Calu3 (cell line): ENCODE results near the gene EPHX1. TPM values are rescaled to one million over a fixed set of nuclear protein-coding genes. Genes with fewer than 3 reads are reported as not detected.

Experiments
- BruUV-seq: library from RNA; stranded (reverse); fragments of 400-500 nt; replicated peaks from 2 replicates; lab custom pipeline; 2021; lab: Mats Ljungman, UMichigan
- CTCF ChIA-PET: fragments of 300-600 bp; sonication (Branson Sonifier 250); formaldehyde crosslinking; loops from one replicate; lab custom pipeline; 2022; ENCODE audit warnings: antibody characterized with exemption; lab: Charles Lee
- DNase-seq: peaks from one replicate; pipeline ENCODE4 v3.0.0; 2022
- H3K27ac Mint-ChIP-seq: one replicate; pipeline ENCODE4 v1.8.0; 2022; ENCODE audit warnings: mixed read lengths; ENCODE audit not compliant: unreplicated experiment
- H3K27me3 Mint-ChIP-seq: one replicate; pipeline ENCODE4 v1.8.0; 2022; ENCODE audit warnings: mixed read lengths; ENCODE audit not compliant: unreplicated experiment
- H3K36me3 Mint-ChIP-seq: one replicate; pipeline ENCODE4 v1.8.0; 2022; ENCODE audit warnings: mild to moderate bottlenecking, moderate library complexity, mixed read lengths; ENCODE audit not compliant: insufficient read depth, unreplicated experiment
- H3K4me1 Mint-ChIP-seq: one replicate; pipeline ENCODE4 v1.8.0; 2022; ENCODE audit warnings: mild to moderate bottlenecking, low read depth, mixed read lengths; ENCODE audit not compliant: unreplicated experiment
- H3K4me3 Mint-ChIP-seq: one replicate; pipeline ENCODE4 v1.8.0; 2022; ENCODE audit warnings: mild to moderate bottlenecking, low read depth, moderate library complexity, mixed read lengths; ENCODE audit not compliant: unreplicated experiment
- H3K9me3 Mint-ChIP-seq: one replicate; pipeline ENCODE4 v1.8.0; 2022; ENCODE audit warnings: low read depth, mixed read lengths; ENCODE audit not compliant: unreplicated experiment
- intact Hi-C: fragments of 100-400 bp; cut with micrococcal nuclease; formaldehyde crosslinking; loops from one replicate; pipeline ENCODE4 v1.10.0; 2022; ENCODE audit not compliant: unreplicated experiment
- total RNA-seq: library from RNA; stranded (reverse); gene quantifications from 2 replicates; pipeline ENCODE4 v1.2.3, GENCODE V29; 2022
- TF ChIP-seq, protein P1 (sequence below): fragments of 200-600 bp; IDR thresholded peaks from one replicate; pipeline ENCODE4 v1.8.0; 2022; ENCODE audit warnings: antibody characterized with exemption; ENCODE audit not compliant: unreplicated experiment

EPHX1 gene
- total RNA-seq, 1 experiment from 2014 or later: 46.6 TPM

DNA sequence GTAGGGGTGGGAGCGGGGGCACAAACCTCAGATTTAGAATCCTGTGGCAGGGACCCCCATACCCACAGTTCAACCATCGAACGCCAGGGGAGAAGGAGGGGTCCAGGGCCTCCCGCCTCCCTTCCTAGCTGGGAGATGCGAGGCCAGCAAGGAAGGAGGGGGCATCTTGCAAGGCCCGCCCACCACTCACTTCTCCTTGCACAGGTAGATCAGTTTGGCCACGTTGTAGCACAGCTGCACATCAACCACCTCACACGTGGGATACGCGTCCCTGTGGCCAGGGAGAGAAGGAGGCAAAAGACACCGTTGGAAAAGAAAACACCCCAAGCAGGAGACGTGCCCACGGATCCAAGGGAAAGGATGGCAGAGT lies 52.6 kb downstream of the EPHX1 start:
- intact Hi-C loops: loop anchor here (5.0 kb wide), 1 partner anchor 50 kb away; no protein-coding TSS in a partner anchor
- no peak for DNase-seq
- peaks cover 98% of the 10 kb centered on the region for H3K36me3 Mint-ChIP-seq
- no peaks in the 10 kb centered on the region for H3K4me1 Mint-ChIP-seq
- no peak overlapping the region for H3K27ac Mint-ChIP-seq
- no TSS peak for BruUV-seq
- CTCF ChIA-PET: no interaction called here
- no peaks in the 10 kb centered on the region for H3K27me3 Mint-ChIP-seq
- TF ChIP-seq, protein P1, sequence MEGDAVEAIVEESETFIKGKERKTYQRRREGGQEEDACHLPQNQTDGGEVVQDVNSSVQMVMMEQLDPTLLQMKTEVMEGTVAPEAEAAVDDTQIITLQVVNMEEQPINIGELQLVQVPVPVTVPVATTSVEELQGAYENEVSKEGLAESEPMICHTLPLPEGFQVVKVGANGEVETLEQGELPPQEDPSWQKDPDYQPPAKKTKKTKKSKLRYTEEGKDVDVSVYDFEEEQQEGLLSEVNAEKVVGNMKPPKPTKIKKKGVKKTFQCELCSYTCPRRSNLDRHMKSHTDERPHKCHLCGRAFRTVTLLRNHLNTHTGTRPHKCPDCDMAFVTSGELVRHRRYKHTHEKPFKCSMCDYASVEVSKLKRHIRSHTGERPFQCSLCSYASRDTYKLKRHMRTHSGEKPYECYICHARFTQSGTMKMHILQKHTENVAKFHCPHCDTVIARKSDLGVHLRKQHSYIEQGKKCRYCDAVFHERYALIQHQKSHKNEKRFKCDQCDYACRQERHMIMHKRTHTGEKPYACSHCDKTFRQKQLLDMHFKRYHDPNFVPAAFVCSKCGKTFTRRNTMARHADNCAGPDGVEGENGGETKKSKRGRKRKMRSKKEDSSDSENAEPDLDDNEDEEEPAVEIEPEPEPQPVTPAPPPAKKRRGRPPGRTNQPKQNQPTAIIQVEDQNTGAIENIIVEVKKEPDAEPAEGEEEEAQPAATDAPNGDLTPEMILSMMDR: no peak
- no peaks in the 10 kb centered on the region for H3K9me3 Mint-ChIP-seq
- H3K4me3 Mint-ChIP-seq: no peak overlapping the region

GRCh38 chr1:225863167-225863566 lies 53.2 kb downstream of the EPHX1 start:
- Mint-ChIP-seq H3K4me3 (no peak overlapping the region), H3K36me3 (peaks cover 98% of the 10 kb centered on the region), H3K9me3 (no peaks in the 10 kb centered on the region), H3K4me1 (no peaks in the 10 kb centered on the region), H3K27me3 (no peaks in the 10 kb centered on the region), H3K27ac (no peak overlapping the region)
- no TSS peak for BruUV-seq
- TF ChIP-seq, protein P1: no peak
- intact Hi-C loops: loop anchor here (5.0 kb wide), 1 partner anchor 49 kb away; no protein-coding TSS in a partner anchor
- CTCF ChIA-PET: no interaction called here
- no peak for DNase-seq

DNA sequence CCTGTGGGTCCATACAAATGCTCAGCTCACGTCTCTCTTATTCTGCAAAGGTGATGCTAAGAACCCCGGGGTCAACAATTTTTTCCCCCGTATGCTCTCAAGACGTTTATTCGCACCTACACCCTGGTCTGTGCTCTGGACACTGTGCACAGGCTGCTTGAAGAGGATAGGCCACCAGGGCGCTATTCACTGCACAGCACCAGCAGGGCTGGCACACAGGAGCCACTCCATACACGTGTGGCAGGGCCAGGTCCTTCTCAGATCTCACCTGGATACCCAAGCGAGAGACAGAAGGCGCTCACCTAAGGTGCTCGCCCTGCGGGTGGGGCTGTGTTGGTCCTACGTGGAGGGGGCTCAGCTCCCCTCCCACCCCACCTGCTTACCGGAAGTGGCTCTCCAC lies 55.6 kb downstream of the EPHX1 start:
- no peak overlapping the region for H3K4me3 Mint-ChIP-seq
- H3K27me3 Mint-ChIP-seq: no peaks in the 10 kb centered on the region
- CTCF ChIA-PET: no interaction called here
- no peaks in the 10 kb centered on the region for H3K4me1 Mint-ChIP-seq
- no peaks in the 10 kb centered on the region for H3K9me3 Mint-ChIP-seq
- BruUV-seq: no TSS peak
- H3K27ac Mint-ChIP-seq: peak overlapping the region; percentile 50
- TF ChIP-seq, protein P1: peak; percentile 11
- intact Hi-C loops: no loop called here
- no peak for DNase-seq
- H3K36me3 Mint-ChIP-seq: peaks cover 92% of the 10 kb centered on the region

- Mint-ChIP-seq H3K9me3 (no peaks in the 10 kb centered on the region), H3K36me3 (peaks cover 92% of the 10 kb centered on the region), H3K4me3 (no peak overlapping the region), H3K27ac (peak overlapping the region; percentile 63), H3K4me1 (peaks cover 5% of the 10 kb centered on the region), H3K27me3 (no peaks in the 10 kb centered on the region)
- no TSS peak for BruUV-seq
- TF ChIP-seq, protein P1: no peak
- no peak for DNase-seq
- intact Hi-C loops: no loop called here
- CTCF ChIA-PET: no interaction called here
Observed at GRCh38 chr1:225866061-225866837, 56.3 kb downstream of the EPHX1 start.
